ENCODE data around the gene RC3H1.
"Not testable (repeated sequence)": the region's sequence is repeated elsewhere in the genome, so short reads cannot be mapped to it uniquely, and the experiment has no call there.

RC3H1 gene

GRCh38 chr1:174031099-174031498 is 8.9 kb upstream of the RC3H1 start:
- in situ Hi-C loops (cut with HindIII; ENCODE audit: low sequenced_read_pairs): no loop called here

DNA sequence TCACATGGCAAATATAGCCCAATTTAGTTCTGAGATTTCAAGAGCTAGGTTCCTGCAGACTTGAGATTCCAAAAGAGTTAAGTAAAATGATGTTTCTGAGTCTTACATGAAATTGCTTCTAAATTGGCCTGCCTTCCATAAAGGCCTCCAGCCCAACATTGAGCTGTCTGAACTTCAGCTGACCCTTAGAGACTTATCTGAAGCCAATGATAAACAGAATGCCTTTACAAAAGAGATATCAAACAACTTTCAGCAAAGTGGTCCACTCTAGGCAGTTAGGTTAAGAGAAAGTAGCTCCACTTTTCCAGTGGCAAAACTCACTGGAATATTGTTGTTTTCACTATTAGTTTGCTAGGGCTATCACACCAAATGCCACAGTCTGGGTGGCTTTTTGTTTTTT is 6.3 kb upstream of the RC3H1 start:
- in situ Hi-C loops (cut with HindIII; ENCODE audit: low sequenced_read_pairs): no loop called here

DNA sequence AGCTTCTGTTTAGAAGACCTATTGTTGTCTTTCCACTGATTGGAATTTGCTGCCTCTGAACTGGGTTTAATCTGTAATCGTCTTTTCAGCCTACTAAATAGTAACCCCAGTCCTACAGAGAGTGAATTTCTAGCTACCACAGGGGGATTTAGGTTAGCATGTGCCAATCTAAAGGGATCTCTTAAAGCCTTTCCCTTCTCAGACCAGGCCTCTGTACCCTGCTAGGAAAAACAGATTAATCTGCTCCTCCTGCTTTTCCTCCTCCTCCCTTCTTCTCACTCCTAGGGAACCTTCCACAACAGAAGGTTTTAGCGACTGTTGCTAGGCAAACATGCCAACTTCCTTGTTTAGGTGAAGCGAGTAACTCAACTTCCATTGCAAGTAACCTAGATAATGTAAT is 1.3 kb upstream of the RC3H1 start:
- in situ Hi-C loops (cut with HindIII; ENCODE audit: low sequenced_read_pairs): no loop called here

GRCh38 chr1:174022976-174023277 is 770 bp upstream of the RC3H1 start:
- in situ Hi-C loops (cut with HindIII; ENCODE audit: low sequenced_read_pairs): no loop called here

DNA sequence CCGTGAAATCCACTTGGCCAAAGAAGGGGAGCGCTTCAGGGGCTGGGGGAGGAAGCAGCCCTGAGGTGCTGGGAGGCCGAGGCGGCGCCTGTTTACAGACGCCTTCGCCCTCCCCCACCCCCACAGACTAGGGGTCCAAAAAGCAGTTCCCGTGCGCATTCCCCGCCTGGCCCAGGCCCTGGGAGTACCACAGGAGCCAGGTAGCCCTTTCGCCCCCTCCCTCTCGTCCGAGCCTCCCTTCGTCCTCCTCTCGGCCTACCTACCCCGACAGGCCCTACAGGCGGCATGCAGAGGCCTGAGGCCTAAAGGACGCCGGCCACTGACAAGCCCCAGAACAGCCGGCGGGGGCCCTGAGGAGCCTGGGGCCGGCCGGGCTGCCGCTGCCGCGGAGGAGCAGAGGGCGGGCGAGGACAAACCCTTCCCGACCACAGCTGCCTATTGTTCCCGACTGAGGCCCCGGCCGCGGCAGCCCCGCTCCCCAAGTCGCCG is 522 bp downstream of the RC3H1 start:
- in situ Hi-C loops (cut with HindIII; ENCODE audit: low sequenced_read_pairs): no loop called here

GRCh38 chr1:174018565-174018964 is 3.6 kb downstream of the RC3H1 start:
- in situ Hi-C loops (cut with HindIII; ENCODE audit: low sequenced_read_pairs): no loop called here

GRCh38 chr1:174017231-174017970 is 4.8 kb downstream of the RC3H1 start:
- in situ Hi-C loops (cut with HindIII; ENCODE audit: low sequenced_read_pairs): no loop called here

- in situ Hi-C loops (cut with HindIII; ENCODE audit: low sequenced_read_pairs): no loop called here
Observed at GRCh38 chr1:174013864-174014418, 8.2 kb downstream of the RC3H1 start.

DNA sequence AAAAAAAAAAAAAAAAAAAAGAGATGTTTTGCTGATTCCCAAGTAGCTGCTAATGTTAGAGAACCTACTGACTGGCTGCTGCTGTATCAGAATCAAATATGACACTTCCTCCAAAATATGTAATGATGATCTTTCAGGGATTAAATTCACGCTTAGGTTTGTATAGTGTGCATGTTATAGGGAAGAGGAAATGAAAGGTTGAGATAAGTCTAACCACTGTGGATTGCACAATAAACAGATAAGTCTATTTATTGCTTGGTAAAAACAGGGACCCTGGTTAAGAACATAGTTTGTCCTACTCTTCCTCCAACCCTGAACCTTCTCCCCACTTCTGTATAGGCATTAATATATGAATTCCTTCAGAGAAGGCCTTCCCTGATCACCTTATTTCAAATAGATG is 13.2 kb downstream of the RC3H1 start:
- in situ Hi-C loops (cut with HindIII; ENCODE audit: low sequenced_read_pairs): no loop called here

DNA sequence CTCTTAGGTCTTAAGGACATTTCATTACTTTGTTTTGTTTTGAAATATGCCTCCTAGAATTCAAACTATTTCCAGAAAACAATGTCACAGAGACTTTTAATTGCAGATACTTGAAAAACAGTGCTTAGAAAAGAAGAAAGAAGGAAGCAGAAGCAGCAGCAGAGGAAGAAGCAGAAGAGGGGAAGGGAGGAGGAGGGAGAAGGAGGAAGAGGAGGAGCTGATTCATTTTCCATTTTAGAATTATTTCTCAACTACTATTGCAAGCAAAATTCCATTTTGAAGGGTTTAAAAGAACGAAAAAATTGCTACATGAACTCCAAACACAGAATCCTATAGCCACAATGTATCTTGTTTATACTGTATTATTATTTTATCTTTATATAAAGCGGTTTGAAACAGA is 13.9 kb downstream of the RC3H1 start:
- in situ Hi-C loops (cut with HindIII; ENCODE audit: low sequenced_read_pairs): no loop called here

GRCh38 chr1:174007851-174008250 is 14.3 kb downstream of the RC3H1 start:
- in situ Hi-C loops (cut with HindIII; ENCODE audit: low sequenced_read_pairs): no loop called here

DNA sequence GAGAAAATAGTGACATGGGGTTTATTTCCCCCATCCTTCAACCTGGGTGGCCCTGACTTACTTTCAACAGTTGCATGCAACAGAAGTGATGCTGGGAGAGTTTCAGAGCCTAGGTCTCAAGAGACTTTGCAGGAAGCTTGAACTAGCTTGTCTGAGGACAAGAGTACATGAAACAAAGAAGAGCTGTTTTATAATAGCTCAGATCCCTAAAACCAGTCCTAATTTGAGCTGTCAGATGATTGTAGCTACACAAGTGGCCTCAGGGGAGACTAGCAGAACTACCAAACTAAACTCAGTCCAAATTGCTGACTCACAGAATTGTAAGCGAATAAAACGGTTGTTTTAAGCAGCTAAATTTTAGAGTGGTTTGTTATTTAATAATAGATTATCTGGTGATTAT is 17.1 kb downstream of the RC3H1 start:
- in situ Hi-C loops (cut with HindIII; ENCODE audit: low sequenced_read_pairs): no loop called here

GRCh38 chr1:174003867-174004266 is 18.3 kb downstream of the RC3H1 start:
- in situ Hi-C loops (cut with HindIII; ENCODE audit: low sequenced_read_pairs): no loop called here

DNA sequence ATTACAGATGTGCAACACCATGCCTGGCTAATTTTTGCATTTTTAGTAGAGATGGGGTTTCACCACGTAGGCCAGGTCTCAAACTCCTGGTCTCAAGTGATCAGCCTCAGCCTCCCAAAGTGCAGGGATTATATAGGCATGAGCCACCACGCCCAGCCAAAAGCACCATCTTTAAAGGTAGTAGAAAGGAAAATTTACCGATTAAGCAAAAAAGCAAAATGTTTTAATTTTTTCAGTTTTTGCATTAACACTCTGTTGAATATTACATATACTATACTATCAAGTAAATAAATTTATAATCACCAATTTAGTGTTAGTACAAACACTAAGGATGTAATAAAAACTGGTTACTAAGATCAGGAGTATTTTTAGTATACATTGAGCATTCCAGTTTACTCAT is 20.6 kb downstream of the RC3H1 start:
- in situ Hi-C loops (cut with HindIII; ENCODE audit: low sequenced_read_pairs): no loop called here

- in situ Hi-C loops (cut with HindIII; ENCODE audit: low sequenced_read_pairs): no loop called here
Observed at GRCh38 chr1:174000371-174000770, 21.8 kb downstream of the RC3H1 start.

- in situ Hi-C loops (cut with HindIII; ENCODE audit: low sequenced_read_pairs): no loop called here
Observed at GRCh38 chr1:173997791-173998190, 24.4 kb downstream of the RC3H1 start.

- in situ Hi-C loops (cut with HindIII; ENCODE audit: low sequenced_read_pairs): no loop called here
Observed at GRCh38 chr1:173996995-173997394, 25.2 kb downstream of the RC3H1 start.

GRCh38 chr1:173995475-173995874 is 26.7 kb downstream of the RC3H1 start:
- in situ Hi-C loops (cut with HindIII; ENCODE audit: low sequenced_read_pairs): no loop called here

DNA sequence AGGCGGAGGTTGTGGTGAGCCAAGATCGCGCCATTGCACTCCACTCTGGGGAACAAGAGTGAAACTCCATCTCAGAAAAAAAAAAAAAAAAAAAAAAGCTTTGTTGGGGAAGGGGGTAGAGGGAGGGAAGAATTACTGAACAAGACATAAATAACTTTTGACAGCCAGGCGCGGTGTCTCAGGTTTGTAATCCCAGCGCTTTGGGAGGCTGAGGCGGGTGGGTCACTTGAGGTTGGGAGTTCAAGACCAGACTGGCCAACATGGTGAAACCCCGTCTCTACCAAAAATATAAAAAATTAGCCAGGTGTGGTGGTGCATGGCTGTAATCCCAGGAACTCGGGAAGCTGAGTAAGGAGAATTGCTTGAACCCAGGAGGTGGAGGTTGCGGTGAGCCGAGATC is 28.2 kb downstream of the RC3H1 start:
- in situ Hi-C loops (cut with HindIII; ENCODE audit: low sequenced_read_pairs): not testable (repeated sequence)

GRCh38 chr1:173988068-173988467 is 34.1 kb downstream of the RC3H1 start:
- in situ Hi-C loops (cut with HindIII; ENCODE audit: low sequenced_read_pairs): no loop called here

- in situ Hi-C loops (cut with HindIII; ENCODE audit: low sequenced_read_pairs): no loop called here
Observed at GRCh38 chr1:173986951-173987350, 35.2 kb downstream of the RC3H1 start.

GRCh38 chr1:173970252-173970651 is 51.9 kb downstream of the RC3H1 start:
- in situ Hi-C loops (cut with HindIII; ENCODE audit: low sequenced_read_pairs): loop anchor here (5.0 kb wide), 1 partner anchor 43 kb away; no protein-coding TSS in a partner anchor

DNA sequence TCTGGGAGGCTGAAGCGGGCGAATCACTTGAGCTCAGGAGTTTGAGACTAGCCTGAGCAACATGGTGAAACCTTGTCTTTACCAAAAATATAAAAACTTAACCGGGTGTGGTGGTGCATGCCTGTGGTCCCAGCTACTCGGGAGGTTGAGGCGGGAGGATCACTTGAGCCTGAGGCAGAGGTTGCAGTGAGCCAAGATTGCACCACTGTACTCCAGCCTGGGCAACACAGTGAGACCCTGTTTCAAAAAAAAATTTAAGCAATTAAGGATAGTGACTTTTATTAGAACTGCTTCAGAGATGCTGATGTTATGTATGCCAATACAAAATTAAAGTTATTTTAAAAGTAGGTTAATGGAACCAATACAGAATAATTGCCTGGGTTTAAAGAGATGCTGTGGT is 56.3 kb downstream of the RC3H1 start:
- in situ Hi-C loops (cut with HindIII; ENCODE audit: low sequenced_read_pairs): not testable (repeated sequence)
